HepG2 (cell line): ENCODE data around the gene BIRC2. TPM values are rescaled to one million over a fixed set of nuclear protein-coding genes. Genes with fewer than 3 reads are reported as not detected.

Experiments
- ATAC-seq: fragments of 200-7000 bp; cut with Tn5 transposase; 3 replicates; pipeline ENCODE4 v1.9.1; 2020; ENCODE audit warnings: mild to moderate bottlenecking, moderate library complexity
- BruUV-seq: library from RNA; stranded (reverse); fragments of 400-500 nt; replicated peaks from 2 replicates; lab custom pipeline; 2021; lab: Mats Ljungman, UMichigan
- CTCF ChIA-PET: fragments of 300-600 bp; formaldehyde crosslinking; extraction: SDS; loops from one replicate; lab custom pipeline; 2021; ENCODE audit warnings: low total read pairs, inconsistent platforms, low intra/inter-chr PET ratio; lab: Yijun Ruan, JAX
- POLR2A ChIA-PET: fragments of 350-600 bp; sonication (Branson Sonifier 250); formaldehyde crosslinking; loops from one replicate; lab custom pipeline; 2020; ENCODE audit warnings: antibody characterized with exemption, inconsistent platforms; lab: Yijun Ruan, JAX
- DNase-seq: peaks from one replicate; pipeline ENCODE4 v3.0.0-alpha.2; 2015; ENCODE audit warnings: low spot score
- FAIRE-seq: peaks from 3 replicates; lab custom pipeline; 2011; peaks lifted over from hg19 to GRCh38; lab: Jason Lieb, UNC
- H2AFZ ChIP-seq: one replicate; pipeline ENCODE4 v1.6.1; 2011; ENCODE audit warnings: low read length, inconsistent platforms
- H3K27ac ChIP-seq: fragments of 300-600 bp; 3 replicates; pipeline ENCODE4 v1.8.0; 2011; ENCODE audit warnings: mixed run types, mild to moderate bottlenecking, mixed read lengths, low read length, inconsistent platforms; ENCODE audit not compliant: insufficient read depth; ENCODE audit errors: extremely low read length
- H3K27me3 ChIP-seq, 2 experiments: fragments of 200-600 bp in 1 of 2; 2 replicates in 1 of 2; 3 replicates in 1 of 2; pipeline versions ENCODE4 v1.6.0 to v1.8.0; 2011; ENCODE audit warnings: low read length in 2 of 2, mild to moderate bottlenecking in 2 of 2, moderate library complexity in 2 of 2, inconsistent platforms in 1 of 2; ENCODE audit not compliant: insufficient read depth in 2 of 2, control insufficient read depth in 1 of 2
- H3K36me3 ChIP-seq, 2 experiments: fragments of 200-600 bp in 1 of 2; replicated peaks in 1 of 2; 2 replicates in 1 of 2; 3 replicates in 1 of 2; pipeline versions ENCODE4 v1.5.1 to v1.8.0; 2011; ENCODE audit warnings: low read length in 2 of 2, inconsistent platforms in 1 of 2; ENCODE audit not compliant: insufficient read depth in 2 of 2, control insufficient read depth in 1 of 2
- H3K4me1 ChIP-seq: 2 replicates; pipeline ENCODE4 v1.5.1; 2012; ENCODE audit warnings: low read length, inconsistent platforms; ENCODE audit not compliant: insufficient read depth
- H3K4me2 ChIP-seq: 2 replicates; pipeline ENCODE4 v1.6.0; 2011; ENCODE audit warnings: low read depth, low read length, inconsistent platforms
- H3K4me3 ChIP-seq, 3 experiments: fragments of 200-600 bp in 1 of 3; sonication (generic), shearing (Covaris generic) in 1 of 3; replicated peaks in 1 of 3; 2 replicates each; pipeline ENCODE4 v1.5.1; 2011 to 2016; ENCODE audit warnings: low read length in 3 of 3, inconsistent platforms in 2 of 3, low read depth in 2 of 3, mild to moderate bottlenecking in 2 of 3, control low read depth in 1 of 3, mixed read lengths in 1 of 3; ENCODE audit not compliant: insufficient read depth in 1 of 3
- H3K79me2 ChIP-seq: one replicate; pipeline ENCODE4 v1.6.1; 2011; ENCODE audit warnings: low read length, inconsistent platforms; ENCODE audit not compliant: insufficient read depth
- H3K9ac ChIP-seq: 2 replicates; pipeline ENCODE4 v1.6.0; 2011; ENCODE audit warnings: mild to moderate bottlenecking, low read depth, low read length, inconsistent platforms; ENCODE audit not compliant: insufficient read depth
- H3K9me3 ChIP-seq: 2 replicates; pipeline ENCODE4 v1.5.1; 2012; ENCODE audit warnings: mild to moderate bottlenecking, low read length
- H4K20me1 ChIP-seq: 2 replicates; pipeline ENCODE4 v1.6.0; 2011; ENCODE audit warnings: inconsistent platforms, mild to moderate bottlenecking, low read length, moderate library complexity; ENCODE audit not compliant: insufficient read depth
- ATF1 ChIP-seq: IDR thresholded peaks from 2 replicates; pipeline ENCODE4 v1.6.1; 2016; ENCODE audit warnings: mild to moderate bottlenecking, control low read depth
- CEBPB ChIP-seq: IDR thresholded peaks from 2 replicates; pipeline ENCODE4 v1.6.1; 2011; ENCODE audit warnings: low read depth, low read length, improper control_type of control experiment, borderline replicate concordance
- CHD4 ChIP-seq: fragments of 200-600 bp; sonication (generic); IDR thresholded peaks from 2 replicates; pipeline ENCODE4 v1.7.0; 2017; ENCODE audit warnings: mild to moderate bottlenecking, low read length, borderline replicate concordance
- HNRNPLL ChIP-seq: fragments of 200-400 bp; formaldehyde crosslinking; IDR thresholded peaks from 2 replicates; pipeline ENCODE4 v1.6.1; 2017; ENCODE audit warnings: mild to moderate bottlenecking, low read depth, low read length; ENCODE audit not compliant: poor library complexity, severe bottlenecking
- RFXANK ChIP-seq: IDR thresholded peaks from 2 replicates; pipeline ENCODE4 v1.6.1; 2016
- SKI ChIP-seq: fragments of 450-650 bp; IDR thresholded peaks from one replicate; pipeline ENCODE4 v1.6.1; 2018; ENCODE audit warnings: mild to moderate bottlenecking; ENCODE audit not compliant: partially characterized antibody
- SNAI1 ChIP-seq: sonication (generic); formaldehyde crosslinking; IDR thresholded peaks from 2 replicates; pipeline ENCODE4 v1.5.0; 2020; ENCODE audit warnings: mild to moderate bottlenecking, missing genetic modification reagents, borderline replicate concordance
- SOX13 ChIP-seq, 3 experiments: fragments of 450-650 bp in 1 of 3; sonication (generic) in 1 of 3; formaldehyde crosslinking in 1 of 3; IDR thresholded peaks in 2 of 3; conservative IDR thresholded peaks in 1 of 3; 2 replicates each; pipeline versions ENCODE4 v1.5.0 to v1.6.1; 2016 to 2020; ENCODE audit warnings: antibody characterized with exemption in 1 of 3, mild to moderate bottlenecking in 1 of 3, missing compliant biosample characterization in 1 of 3, missing genetic modification reagents in 1 of 3, moderate library complexity in 1 of 3
- SRSF1 ChIP-seq: fragments of 200-400 bp; formaldehyde crosslinking; optimal IDR thresholded peaks from 2 replicates; pipeline ENCODE3; 2017; ENCODE audit warnings: mild to moderate bottlenecking, low read depth, low read length, moderate library complexity
- ZBTB3 ChIP-seq: sonication (generic); formaldehyde crosslinking; IDR thresholded peaks from 2 replicates; pipeline ENCODE4 v1.4.0; 2020; ENCODE audit warnings: low read depth, mild to moderate bottlenecking, moderate library complexity, missing genetic modification reagents, borderline replicate concordance
- ZNF138 ChIP-seq: sonication (generic); formaldehyde crosslinking; IDR thresholded peaks from 2 replicates; pipeline ENCODE4 v1.5.0; 2020; ENCODE audit warnings: mild to moderate bottlenecking, low read depth, missing genetic modification reagents
- ZNF317 ChIP-seq: sonication (generic); formaldehyde crosslinking; IDR thresholded peaks from 2 replicates; pipeline ENCODE4 v1.5.0; 2020; ENCODE audit warnings: mild to moderate bottlenecking, missing genetic modification reagents
- ZNF335 ChIP-seq: sonication (generic); formaldehyde crosslinking; IDR thresholded peaks from 2 replicates; pipeline ENCODE4 v1.4.0; 2020; ENCODE audit warnings: missing genetic modification reagents
- ZNF337 ChIP-seq: sonication (generic); formaldehyde crosslinking; IDR thresholded peaks from 2 replicates; pipeline ENCODE4 v1.5.1; 2020; ENCODE audit warnings: missing genetic modification reagents, low read depth, mild to moderate bottlenecking, borderline replicate concordance
- ZNF432 ChIP-seq: sonication (generic); formaldehyde crosslinking; IDR thresholded peaks from 2 replicates; pipeline ENCODE4 v1.5.0; 2020; ENCODE audit warnings: missing genetic modification reagents, mild to moderate bottlenecking, borderline replicate concordance
- ZNF501 ChIP-seq: sonication (generic); formaldehyde crosslinking; IDR thresholded peaks from 2 replicates; pipeline ENCODE4 v1.5.1; 2020; ENCODE audit warnings: mild to moderate bottlenecking, moderate library complexity, missing genetic modification reagents
- in situ Hi-C: cut with HindIII; loops from 2 replicates; pipeline ENCODE4 v1.10.0; 2017; ENCODE audit warnings: low pct_unique_long_range_greater_than_20kb; ENCODE audit not compliant: extremely low pct_ligation_motif_present
- intact Hi-C: fragments of 100-400 bp; cut with micrococcal nuclease; formaldehyde crosslinking; loops from one replicate; pipeline ENCODE4 v1.10.0; 2022; ENCODE audit not compliant: unreplicated experiment
- polyA plus RNA-seq, 8 experiments: library from polyadenylated mRNA; depleted of rRNA in 3 of 8; stranded (reverse) in 7 of 8; unstranded in 1 of 8; fragments of >200 nt; fragmentation: Illumina TruSeq in 4 of 8; extraction: Trizol in 4 of 8; gene quantifications; 2 replicates each; pipeline versions ENCODE4 v1.2.1 to v1.2.3, GENCODE V29; 2011 to 2016; ENCODE audit warnings: low read depth in 4 of 8, missing spikeins in 1 of 8, mixed read lengths in 1 of 8; ENCODE audit not compliant: insufficient read depth in 1 of 8
- total RNA-seq, 5 experiments: library from RNA; depleted of rRNA; stranded (reverse); fragments of >200 nt; fragmentation: Illumina TruSeq; extraction: Trizol; gene quantifications; 2 replicates each; pipeline ENCODE4 v1.2.3, GENCODE V29; 2016; ENCODE audit warnings: low read depth in 1 of 5
- TF ChIP-seq, protein P1 (sequence below): sonication (generic); formaldehyde crosslinking; IDR thresholded peaks from 2 replicates; pipeline ENCODE4 v1.8.1; 2023; ENCODE audit warnings: mild to moderate bottlenecking, moderate library complexity, missing genetic modification reagents
- TF ChIP-seq, protein P2 (sequence below): IDR thresholded peaks from 2 replicates; pipeline ENCODE4 v1.6.1; 2012; ENCODE audit warnings: low read depth, low read length, improper control_type of control experiment
- TF ChIP-seq, protein P3 (sequence below): sonication (generic); formaldehyde crosslinking; IDR thresholded peaks from 2 replicates; pipeline ENCODE4 v1.4.0; 2020; ENCODE audit warnings: mild to moderate bottlenecking, missing genetic modification reagents
- TF ChIP-seq, protein P4 (sequence below): sonication (generic); formaldehyde crosslinking; IDR thresholded peaks from 2 replicates; pipeline ENCODE4 v1.9.0; 2021; ENCODE audit warnings: missing genetic modification reagents, mild to moderate bottlenecking, borderline replicate concordance

BIRC2 gene
- total and polyA plus RNA-seq, 2 of the 13 experiments (the other 11 are each of a cell fraction or from before 2014, with no cell fraction given): 61.7 to 62.2 TPM

DNA sequence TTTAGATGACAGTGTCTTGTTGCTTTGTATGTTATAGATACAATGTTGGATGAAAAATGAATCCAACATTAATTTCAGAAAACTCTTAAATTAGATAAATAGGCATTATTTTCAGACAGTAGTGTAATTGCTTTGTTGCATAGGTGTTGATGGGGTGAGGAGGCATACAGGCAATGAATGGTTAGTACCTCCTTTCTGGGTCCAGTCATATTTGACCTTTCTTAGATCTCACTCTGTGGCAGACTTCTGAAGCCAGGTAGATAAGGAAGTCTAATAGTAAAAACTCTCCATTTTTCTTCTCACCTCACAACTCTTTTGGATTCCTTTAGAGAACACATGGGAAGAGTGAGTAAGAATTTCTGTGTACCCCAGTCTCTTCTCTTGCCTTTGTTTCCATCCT is 31.8 kb downstream of the BIRC2 start:
- Histone ChIP-seq H3K4me3 (no peak overlapping the region), H3K79me2 (peaks cover 12% of the 10 kb centered on the region), H3K9ac (no peak overlapping the region), H3K4me1 (peaks cover 5% of the 10 kb centered on the region), H3K36me3 (peaks cover 4 to 44% of the 10 kb centered on the region in 2 experiments), H3K9me3 (no peaks in the 10 kb centered on the region), H3K27me3 (no peaks in the 10 kb centered on the region), H3K4me2 (no peak overlapping the region), H4K20me1 (peaks cover 6% of the 10 kb centered on the region; the same call in 1 of the 2 replicates), H3K27ac (no peak overlapping the region), H2AFZ (no peak overlapping the region)
- POLR2A ChIA-PET: no interaction called here
- no peak for ATAC-seq
- DNase-seq: no peak
- TF ChIP-seq SNAI1 (CRISPR knock-in tag) (no peak), HNRNPLL (no peak), ZNF432 (CRISPR knock-in tag) (no peak), ZNF138 (CRISPR knock-in tag) (no peak), ZNF501 (CRISPR knock-in tag) (no peak), SOX13 (IDR thresholded peaks at IDR 0.05) (no peak), SOX13 (CRISPR knock-in tag; conservative IDR thresholded peaks at IDR 0.05 in 1 of 2, IDR thresholded peaks at IDR 0.05 in 1 of 2) (no peak), RFXANK (no peak), ZBTB3 (CRISPR knock-in tag) (no peak), ZNF335 (CRISPR knock-in tag) (no peak), SRSF1 (no peak), ZNF337 (CRISPR knock-in tag) (no peak), ZNF317 (CRISPR knock-in tag) (no peak), SKI (no peak), ATF1 (CRISPR knock-in tag) (no peak), CHD4 (no peak), CEBPB (no peak)
- TF ChIP-seq, protein P1, sequence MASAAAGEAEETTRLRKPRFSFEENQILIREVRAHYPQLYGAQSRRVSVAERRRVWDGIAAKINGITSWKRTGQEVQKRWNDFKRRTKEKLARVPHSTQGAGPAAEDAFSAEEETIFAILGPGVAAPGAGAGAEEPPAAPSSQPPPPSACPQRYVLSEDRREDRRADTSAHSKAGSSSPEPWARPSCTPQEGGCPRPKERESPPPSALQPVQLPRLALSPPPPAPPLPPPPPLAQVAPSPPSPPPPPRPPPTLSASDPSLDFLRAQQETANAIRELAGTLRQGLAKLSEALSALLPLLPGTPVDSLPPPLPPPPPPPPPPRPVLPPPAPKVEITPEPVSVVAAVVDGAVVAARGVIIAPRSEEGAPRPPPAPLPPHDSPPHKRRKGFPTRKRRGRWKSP (CRISPR knock-in tag): no peak
- TF ChIP-seq, protein P2, sequence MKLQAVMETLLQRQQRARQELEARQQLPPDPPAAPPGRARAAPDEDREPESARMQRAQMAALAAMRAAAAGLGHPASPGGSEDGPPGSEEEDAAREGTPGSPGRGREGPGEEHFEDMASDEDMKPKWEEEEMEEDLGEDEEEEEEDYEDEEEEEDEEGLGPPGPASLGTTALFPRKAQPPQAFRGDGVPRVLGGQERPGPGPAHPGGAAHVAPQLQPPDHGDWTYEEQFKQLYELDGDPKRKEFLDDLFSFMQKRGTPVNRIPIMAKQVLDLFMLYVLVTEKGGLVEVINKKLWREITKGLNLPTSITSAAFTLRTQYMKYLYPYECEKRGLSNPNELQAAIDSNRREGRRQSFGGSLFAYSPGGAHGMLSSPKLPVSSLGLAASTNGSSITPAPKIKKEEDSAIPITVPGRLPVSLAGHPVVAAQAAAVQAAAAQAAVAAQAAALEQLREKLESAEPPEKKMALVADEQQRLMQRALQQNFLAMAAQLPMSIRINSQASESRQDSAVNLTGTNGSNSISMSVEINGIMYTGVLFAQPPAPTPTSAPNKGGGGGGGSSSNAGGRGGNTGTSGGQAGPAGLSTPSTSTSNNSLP: no peak
- TF ChIP-seq, protein P3, sequence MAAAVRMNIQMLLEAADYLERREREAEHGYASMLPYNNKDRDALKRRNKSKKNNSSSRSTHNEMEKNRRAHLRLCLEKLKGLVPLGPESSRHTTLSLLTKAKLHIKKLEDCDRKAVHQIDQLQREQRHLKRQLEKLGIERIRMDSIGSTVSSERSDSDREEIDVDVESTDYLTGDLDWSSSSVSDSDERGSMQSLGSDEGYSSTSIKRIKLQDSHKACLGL: no peak
- TF ChIP-seq, protein P4, sequence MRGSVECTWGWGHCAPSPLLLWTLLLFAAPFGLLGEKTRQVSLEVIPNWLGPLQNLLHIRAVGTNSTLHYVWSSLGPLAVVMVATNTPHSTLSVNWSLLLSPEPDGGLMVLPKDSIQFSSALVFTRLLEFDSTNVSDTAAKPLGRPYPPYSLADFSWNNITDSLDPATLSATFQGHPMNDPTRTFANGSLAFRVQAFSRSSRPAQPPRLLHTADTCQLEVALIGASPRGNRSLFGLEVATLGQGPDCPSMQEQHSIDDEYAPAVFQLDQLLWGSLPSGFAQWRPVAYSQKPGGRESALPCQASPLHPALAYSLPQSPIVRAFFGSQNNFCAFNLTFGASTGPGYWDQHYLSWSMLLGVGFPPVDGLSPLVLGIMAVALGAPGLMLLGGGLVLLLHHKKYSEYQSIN: no peak
- CTCF ChIA-PET: no interaction called here
- intact Hi-C loops (no loop called here), in situ Hi-C loops (no loop called here)
- no TSS peak for BruUV-seq
- FAIRE-seq: no peak
